ENCODE results near the gene TBL1X. TPM values are rescaled to one million over a fixed set of nuclear protein-coding genes. Genes with fewer than 3 reads are reported as not detected.

Gene TBL1X
- total and polyA plus RNA-seq, 2 of the 8 experiments (the other 6 are each of a cell fraction or from before 2014, with no cell fraction given): 13.3 to 25.6 TPM

DNA sequence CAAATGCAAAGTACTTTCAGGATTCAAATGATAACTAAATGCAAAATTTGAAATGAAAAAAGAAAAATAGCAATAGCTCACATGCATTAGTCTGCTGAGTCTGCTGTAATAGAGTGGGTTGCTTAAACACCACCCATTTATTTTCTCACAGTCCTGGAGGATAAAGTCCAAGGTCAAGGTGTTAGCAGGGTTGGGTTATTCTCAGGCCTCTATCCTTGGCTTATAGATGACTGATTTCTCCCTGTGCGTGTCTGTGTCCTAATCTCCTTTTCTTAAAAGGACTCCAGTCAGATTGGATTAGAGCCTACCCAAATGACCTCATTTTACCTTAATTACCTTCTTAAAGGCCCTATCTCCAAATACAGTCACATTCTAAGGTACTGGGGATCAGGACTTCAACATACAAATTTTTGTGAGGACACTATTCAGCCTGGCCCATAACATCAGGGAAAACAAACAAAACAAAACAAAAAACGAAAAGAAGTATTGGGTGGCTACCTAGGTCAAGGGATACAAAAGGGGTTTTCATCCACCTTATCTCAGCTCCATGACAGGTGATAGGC lies 6.3 kb upstream of the TBL1X start (continued):
- no peak for TF ChIP-seq MAFK (IDR thresholded peaks at IDR 0.05; ENCODE audit: low read depth, low read length)
- TF ChIP-seq KDM5A (IDR thresholded peaks at IDR 0.05; ENCODE audit: low read length): no peak

Measured in H1 (cell line).